ENCODE data around the gene SSC4D. TPM values are rescaled to one million over a fixed set of nuclear protein-coding genes. Genes with fewer than 3 reads are reported as not detected.
"Not testable (repeated sequence)": the region's sequence is repeated elsewhere in the genome, so short reads cannot be mapped to it uniquely, and the experiment has no call there.

The SSC4D gene
- total RNA-seq, 1 donor from 2014 or later, result 3.7 TPM

DNA sequence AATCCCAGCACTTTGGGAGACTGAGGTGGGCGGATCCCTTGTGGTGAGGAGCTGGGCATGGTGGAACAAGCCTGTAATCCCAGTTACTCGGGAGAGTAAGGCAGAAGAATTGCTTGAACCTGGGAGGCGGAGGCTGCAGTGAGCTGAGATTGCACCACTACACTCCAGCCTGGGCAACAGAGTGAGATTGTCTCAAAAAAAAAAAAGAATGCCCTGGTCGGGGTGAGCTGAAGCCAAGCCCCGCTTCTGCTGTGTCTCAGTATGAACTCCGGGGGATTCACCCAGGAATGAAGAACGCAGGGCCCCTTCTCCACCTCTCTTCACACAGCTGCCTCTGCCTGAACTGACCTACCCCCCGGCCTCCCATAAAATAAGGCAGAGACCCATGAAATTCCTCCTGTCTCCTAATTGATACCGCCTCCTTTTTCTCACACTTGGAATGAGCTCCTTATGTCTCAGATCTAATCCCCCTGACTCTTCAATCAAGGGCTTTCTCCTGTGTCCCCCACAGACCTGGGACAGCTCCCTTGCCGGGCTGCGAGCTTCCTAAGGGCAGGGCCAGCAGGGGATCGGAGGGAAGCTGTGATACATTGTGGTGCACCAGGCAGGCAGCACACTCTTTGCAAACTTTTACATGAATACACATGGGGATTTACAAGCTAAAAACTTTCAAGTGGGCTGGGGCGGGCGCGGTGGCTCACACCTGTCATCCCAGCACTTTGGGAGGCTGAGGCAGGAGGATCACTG is 14.3 kb upstream of the SSC4D start:
- no peak for DNase-seq (ENCODE audit: low spot score)

GRCh38 chr7:76421097-76421496 is 11.6 kb upstream of the SSC4D start:
- DNase-seq (ENCODE audit: low spot score), result not testable (repeated sequence)

GRCh38 chr7:76417654-76418310 is 8.3 kb upstream of the SSC4D start:
- not testable (repeated sequence) for DNase-seq (ENCODE audit: low spot score)

DNA sequence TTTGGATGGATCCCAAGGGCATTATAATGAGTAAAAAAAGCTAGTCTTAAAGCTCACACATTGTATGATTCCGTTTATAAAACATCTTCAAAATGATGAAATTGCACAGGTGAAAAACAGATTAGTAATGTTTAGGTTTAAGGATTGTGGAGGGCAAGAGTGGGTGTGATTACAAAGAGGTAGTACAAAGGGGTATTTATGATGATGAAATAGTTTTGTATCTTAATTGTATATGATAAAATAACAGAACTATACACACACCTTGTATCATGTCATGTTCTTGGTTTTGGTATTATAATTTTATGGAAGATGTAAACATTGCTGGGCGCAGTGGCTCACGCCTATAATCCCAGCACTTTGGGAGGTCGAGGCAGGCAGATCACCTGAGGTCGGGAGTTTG is 2.8 kb upstream of the SSC4D start:
- no peak for DNase-seq (ENCODE audit: low spot score)

DNA sequence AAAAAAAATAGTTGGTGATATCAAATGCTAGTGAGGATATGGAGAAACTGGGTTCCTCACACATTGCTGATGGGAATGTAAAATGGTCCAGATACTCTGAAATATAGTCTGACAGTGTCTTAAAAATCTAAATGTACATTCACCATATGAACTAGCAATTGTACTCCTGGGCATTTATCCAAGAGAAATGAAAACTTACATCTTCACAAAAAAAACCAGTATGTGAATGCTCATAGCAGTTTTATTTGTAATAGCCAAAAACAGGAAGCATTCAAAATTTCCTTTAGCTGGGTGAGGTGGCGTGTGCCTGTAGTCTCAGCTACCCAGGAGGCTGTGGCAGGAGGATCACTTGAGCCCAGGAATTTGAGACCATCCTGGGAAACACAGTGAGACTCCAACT is 2.1 kb upstream of the SSC4D start:
- DNase-seq (ENCODE audit: low spot score), result no peak

GRCh38 chr7:76408121-76408560 is 1.4 kb downstream of the SSC4D start:
- no peak for DNase-seq (ENCODE audit: low spot score)

DNA sequence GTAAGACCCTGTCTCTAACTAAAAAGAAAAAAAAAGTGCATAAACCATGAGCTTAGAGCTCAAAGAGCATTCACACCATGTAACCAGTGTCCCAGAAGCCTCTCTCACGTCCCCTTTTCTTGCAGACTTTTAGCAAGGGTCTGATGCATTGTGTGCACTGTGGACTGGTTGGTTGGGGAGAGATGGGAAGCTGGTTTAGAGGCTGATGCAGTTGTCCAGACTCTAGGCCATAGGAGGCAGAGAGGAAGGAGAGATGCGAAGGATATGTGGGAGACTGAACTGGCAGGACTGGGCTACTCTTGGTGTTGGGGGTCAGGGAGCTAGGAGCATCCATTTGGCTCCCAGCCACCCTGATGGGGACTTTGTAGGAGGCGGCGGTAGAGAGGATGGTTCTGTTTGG is 1.8 kb downstream of the SSC4D start:
- DNase-seq (ENCODE audit: low spot score), result no peak

DNA sequence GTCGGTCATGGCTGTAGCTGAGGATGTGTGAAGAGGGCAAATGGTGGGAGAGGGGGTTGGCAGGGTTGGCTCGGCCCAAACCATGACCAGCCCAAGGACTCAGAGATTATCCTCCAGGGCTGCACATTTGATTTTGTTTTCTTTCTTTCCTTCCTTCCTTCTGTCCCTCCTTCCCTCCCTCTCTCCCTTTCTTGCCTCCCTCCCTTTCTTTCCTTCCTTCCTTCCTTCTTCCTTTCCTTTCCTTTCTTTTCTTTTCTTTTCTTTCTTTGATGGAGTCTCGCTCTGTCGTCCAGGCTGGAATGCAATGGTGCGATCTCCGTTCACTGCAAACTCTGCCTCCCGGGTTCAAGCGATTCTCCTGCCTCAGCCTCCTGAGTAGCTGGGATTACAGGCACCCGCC is 3.8 kb downstream of the SSC4D start:
- DNase-seq (ENCODE audit: low spot score), result no peak

DNA sequence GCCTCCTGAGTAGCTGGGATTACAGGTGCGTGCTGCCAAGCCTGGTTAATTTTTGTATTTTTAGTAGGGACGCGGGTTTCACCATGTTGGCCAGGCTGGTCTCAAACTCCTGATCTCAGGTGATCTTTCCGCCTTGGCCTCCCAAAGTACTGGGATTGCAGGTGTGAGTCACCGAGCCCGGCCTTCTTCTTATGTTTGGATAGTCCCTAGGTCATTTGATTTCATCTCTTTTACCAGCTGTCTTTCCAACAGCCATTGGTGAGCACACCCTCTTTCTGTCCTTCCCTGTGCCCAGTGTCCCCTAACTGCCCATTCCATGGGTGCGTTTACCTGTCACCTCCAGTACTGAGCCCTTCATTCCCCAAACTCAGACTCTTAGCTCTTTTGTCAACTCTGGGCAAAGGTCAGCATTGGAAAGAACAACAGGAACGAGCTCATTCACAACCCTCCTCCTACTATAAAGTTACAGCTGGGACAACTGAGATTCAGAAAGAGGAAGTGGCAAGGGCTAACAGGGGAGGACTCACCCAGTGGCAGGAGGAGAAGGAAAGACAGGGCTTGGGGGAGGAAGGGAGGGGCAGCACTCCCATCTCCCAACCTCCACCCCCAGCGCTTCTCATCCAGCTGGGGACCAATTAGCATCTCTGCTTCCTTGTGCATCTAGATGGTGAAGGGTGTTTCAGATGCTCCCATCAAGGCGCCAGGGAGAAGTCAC is 5.6 kb downstream of the SSC4D start:
- DNase-seq (ENCODE audit: low spot score), result no peak

GRCh38 chr7:76403097-76403496 is 6.4 kb downstream of the SSC4D start:
- not testable (repeated sequence) for DNase-seq (ENCODE audit: low spot score)

GRCh38 chr7:76400248-76400647 is 9.2 kb downstream of the SSC4D start:
- DNase-seq (ENCODE audit: low spot score), result no peak

GRCh38 chr7:76397409-76398183 is 11.9 kb downstream of the SSC4D start:
- peak; percentile 96 for DNase-seq (ENCODE audit: low spot score)

GRCh38 chr7:76396864-76397263 is 12.6 kb downstream of the SSC4D start:
- no peak for DNase-seq (ENCODE audit: low spot score)

DNA sequence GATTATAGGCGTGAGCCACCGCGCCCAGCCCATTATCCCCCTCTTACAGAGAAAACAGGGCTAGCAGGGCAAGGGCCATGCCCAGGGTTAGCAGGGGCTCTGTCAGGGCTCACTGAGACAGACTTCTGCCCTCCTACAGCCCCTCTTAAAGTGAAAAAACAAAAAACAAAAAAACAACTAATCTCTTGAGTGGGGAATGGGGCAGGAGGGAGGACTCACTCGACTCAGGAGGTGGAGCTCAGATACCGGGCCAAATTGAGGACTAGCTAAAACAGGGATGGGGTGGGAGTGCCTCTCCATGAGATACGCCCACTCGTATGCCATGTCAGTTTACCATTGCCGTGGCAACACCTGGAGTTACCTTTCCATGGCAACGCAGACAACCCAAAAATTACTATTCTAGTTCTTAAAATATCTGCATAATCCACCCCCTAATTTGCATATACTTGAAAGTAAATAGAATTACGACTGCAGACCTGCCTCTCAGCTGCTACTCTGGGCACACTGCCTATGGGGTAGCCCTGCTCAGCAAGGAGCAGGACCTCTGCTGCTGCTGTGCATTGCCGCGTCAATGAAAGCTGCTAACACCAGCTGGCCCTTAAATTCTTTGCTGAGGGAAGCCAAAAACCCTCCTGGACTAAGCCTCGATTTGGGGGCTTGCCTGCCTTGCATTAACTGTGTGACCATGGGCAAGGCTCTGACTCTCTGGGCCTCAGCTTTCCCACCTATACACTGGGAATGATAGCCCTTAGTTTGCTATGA is 13.4 kb downstream of the SSC4D start:
- no peak for DNase-seq (ENCODE audit: low spot score)

DNA sequence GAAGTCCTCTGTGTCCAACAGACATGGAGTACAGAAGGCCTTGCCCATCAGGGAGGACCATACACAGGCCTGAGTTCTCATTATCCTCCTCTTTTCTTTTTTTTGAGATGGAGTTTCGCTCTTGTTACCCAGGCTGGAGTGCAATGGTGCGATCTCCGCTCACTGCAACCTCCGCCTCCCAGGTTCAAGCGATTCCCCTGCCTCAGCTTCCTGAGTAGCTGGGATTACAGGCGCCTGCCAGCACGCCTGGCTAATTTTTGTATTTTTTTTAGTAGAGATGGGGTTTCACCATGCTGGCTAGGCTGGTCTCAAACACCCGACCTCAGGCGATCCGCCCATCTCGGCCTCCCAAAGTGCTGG is 13.9 kb downstream of the SSC4D start:
- not testable (repeated sequence) for DNase-seq (ENCODE audit: low spot score)

- DNase-seq (ENCODE audit: low spot score), result no peak
Observed at GRCh38 chr7:76394957-76395356, 14.5 kb downstream of the SSC4D start.

GRCh38 chr7:76393116-76394031 is 16.1 kb downstream of the SSC4D start:
- DNase-seq (ENCODE audit: low spot score), result peak; percentile 98

DNA sequence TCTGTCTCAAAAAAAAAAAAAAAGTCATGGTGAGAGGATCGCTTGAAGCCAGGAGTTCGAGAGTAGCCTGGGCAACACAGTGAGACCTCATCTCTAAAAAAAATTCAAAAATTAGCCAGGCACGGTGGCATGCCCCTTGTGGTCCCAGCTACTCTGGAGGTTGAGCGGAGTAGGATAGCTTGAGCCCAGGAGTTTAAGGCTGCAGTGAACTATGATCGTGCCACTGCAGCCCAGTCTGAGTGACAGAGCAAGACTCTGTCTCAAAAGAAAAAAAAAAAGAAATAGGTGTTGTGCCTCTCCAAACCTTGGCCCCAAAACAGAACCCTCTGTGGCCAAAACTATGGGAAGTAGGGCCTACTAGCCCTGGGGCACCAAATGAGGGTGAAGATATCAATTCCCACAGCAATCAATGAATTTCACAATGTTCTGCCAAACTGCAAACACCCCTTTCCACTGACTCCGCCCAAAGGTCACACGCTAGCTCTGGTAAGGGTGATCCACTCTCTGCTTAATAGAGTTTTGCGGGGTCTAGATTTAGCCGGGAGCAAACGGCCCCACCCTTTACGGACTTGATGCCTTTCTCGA is 16.9 kb downstream of the SSC4D start:
- no peak for DNase-seq (ENCODE audit: low spot score)

DNA sequence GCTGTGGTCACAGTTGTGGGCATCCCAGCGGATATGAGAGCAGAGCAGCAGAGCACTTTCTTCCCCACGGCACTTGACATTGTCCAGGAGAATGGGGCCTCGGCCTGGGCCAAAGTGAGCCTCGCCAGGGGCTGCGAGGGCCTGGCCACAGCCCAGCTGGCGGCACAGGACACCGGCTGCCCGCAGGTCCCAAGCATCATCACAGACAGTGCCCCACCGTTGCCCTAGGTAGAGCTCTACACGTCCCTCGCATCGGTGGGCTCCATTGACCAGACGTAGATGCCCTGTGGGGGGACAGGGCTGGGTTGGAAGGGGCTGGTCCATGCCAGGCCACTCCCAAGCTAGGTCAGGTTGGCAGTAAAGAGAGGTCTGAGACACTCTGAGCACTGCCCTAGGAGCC is 19.4 kb downstream of the SSC4D start:
- DNase-seq (ENCODE audit: low spot score), result no peak

All from mesenteric fat pad (tissue), 1 donor.